ENCODE measurements around the gene TPPP2. TPM values are rescaled to one million over a fixed set of nuclear protein-coding genes. Genes with fewer than 3 reads are reported as not detected.

The TPPP2 gene
- total and polyA plus RNA-seq, 10 of the 15 experiments (the other 5 are each of a cell fraction or from before 2014, with no cell fraction given), result not detected

DNA sequence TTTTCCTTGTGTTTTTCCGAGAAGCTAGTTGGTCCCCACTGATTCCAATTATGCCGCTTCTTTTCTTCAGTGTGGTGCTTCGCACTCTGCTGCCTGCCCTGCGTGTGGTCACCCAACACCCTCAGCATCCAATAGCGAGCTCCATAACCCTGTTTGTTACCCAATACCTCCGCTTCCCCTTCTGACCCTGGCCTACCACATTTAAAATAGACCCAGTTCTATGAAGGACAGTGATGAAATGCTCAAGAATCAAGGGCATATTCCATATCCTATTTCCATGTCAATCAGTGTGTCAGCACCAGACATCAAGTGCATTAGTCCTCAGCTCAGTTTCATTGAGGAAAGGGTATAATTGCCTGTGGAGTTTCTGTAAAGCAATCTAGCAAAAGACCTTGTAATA is 14.7 kb upstream of the TPPP2 start (continued):
- TF ChIP-seq, protein P1, sequence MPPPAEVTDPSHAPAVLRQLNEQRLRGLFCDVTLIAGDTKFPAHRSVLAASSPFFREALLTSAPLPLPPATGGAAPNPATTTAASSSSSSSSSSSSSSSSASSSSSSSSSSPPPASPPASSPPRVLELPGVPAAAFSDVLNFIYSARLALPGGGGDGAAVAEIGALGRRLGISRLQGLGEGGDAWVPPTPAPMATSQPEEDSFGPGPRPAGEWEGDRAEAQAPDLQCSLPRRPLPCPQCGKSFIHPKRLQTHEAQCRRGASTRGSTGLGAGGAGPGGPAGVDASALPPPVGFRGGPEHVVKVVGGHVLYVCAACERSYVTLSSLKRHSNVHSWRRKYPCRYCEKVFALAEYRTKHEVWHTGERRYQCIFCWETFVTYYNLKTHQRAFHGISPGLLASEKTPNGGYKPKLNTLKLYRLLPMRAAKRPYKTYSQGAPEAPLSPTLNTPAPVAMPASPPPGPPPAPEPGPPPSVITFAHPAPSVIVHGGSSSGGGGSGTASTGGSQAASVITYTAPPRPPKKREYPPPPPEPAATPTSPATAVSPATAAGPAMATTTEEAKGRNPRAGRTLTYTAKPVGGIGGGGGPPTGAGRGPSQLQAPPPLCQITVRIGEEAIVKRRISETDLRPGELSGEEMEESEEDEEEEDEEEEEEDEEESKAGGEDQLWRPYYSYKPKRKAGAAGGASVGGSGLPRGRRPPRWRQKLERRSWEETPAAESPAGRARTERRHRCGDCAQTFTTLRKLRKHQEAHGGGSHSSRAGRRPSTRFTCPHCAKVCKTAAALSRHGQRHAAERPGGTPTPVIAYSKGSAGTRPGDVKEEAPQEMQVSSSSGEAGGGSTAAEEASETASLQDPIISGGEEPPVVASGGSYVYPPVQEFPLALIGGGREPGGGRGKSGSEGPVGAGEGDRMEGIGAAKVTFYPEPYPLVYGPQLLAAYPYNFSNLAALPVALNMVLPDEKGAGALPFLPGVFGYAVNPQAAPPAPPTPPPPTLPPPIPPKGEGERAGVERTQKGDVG (CRISPR knock-in tag; IDR thresholded peaks at IDR 0.05), result no peak
- TF ChIP-seq SMAD1 (IDR thresholded peaks at IDR 0.05; ENCODE audit: low read depth, partially characterized antibody), result no peak
- no peak for TF ChIP-seq TARDBP (IDR thresholded peaks at IDR 0.05; ENCODE audit: borderline replicate concordance)
- no peak for TF ChIP-seq RBBP5 (conservative IDR thresholded peaks at IDR 0.05)
- no peak for TF ChIP-seq NR2C1 (IDR thresholded peaks at IDR 0.05)

DNA sequence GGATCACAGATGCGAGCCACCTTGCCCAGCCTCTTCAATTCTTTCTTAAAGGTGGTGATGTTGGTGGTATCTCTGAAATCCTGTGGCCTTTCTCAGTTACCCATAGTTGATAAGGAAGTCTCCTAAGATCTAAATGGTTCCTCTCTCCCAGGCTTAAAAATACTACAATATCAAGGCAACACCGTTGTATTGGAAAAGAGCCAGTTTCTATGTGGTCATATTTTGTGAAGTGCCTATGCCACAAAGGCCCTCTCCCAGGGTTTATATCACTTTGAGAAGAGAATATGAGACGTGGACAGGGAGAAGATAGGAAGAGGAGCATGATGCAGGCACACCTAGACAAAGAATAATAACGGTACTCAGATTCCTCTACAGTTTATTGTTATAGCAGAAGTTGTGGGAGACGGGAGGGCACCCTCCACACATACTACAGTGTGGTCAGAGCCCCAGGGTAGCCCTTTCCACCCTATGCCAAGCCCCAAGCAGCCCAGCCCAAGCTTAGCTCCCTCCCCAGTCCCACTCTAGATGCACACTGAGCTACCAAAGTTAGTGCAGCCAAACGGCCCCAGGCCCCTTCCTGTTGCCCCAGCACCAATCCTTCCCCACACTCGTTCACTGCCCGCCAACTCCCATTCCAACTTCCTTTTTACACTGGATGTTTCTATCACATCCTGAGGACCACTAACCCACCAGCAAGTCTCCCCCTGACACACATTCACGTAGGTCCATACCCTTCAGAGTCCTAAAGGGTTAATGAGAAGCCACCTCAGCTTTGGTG is 13.4 kb upstream of the TPPP2 start:
- TF ChIP-seq MTA3 (IDR thresholded peaks at IDR 0.05; ENCODE audit: borderline replicate concordance, low read length) (no peak), KLF5 (IDR thresholded peaks at IDR 0.05; ENCODE audit: partially characterized antibody) (no peak), SMAD5 (IDR thresholded peaks at IDR 0.05; ENCODE audit: low read depth) (no peak)
- TF ChIP-seq, protein P2, sequence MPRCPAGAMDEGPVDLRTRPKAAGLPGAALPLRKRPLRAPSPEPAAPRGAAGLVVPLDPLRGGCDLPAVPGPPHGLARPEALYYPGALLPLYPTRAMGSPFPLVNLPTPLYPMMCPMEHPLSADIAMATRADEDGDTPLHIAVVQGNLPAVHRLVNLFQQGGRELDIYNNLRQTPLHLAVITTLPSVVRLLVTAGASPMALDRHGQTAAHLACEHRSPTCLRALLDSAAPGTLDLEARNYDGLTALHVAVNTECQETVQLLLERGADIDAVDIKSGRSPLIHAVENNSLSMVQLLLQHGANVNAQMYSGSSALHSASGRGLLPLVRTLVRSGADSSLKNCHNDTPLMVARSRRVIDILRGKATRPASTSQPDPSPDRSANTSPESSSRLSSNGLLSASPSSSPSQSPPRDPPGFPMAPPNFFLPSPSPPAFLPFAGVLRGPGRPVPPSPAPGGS (IDR thresholded peaks at IDR 0.05; ENCODE audit: borderline replicate concordance, insufficient read depth, low read depth, low read length, poor library complexity, severe bottlenecking), result no peak
- TF ChIP-seq, protein P3, sequence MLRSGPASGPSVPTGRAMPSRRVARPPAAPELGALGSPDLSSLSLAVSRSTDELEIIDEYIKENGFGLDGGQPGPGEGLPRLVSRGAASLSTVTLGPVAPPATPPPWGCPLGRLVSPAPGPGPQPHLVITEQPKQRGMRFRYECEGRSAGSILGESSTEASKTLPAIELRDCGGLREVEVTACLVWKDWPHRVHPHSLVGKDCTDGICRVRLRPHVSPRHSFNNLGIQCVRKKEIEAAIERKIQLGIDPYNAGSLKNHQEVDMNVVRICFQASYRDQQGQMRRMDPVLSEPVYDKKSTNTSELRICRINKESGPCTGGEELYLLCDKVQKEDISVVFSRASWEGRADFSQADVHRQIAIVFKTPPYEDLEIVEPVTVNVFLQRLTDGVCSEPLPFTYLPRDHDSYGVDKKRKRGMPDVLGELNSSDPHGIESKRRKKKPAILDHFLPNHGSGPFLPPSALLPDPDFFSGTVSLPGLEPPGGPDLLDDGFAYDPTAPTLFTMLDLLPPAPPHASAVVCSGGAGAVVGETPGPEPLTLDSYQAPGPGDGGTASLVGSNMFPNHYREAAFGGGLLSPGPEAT (IDR thresholded peaks at IDR 0.05; ENCODE audit: low read depth), result no peak
- H2AFZ ChIP-seq (ENCODE audit: control insufficient read depth, low read depth, low read length), result no peak overlapping the region
- H4K20me1 ChIP-seq (ENCODE audit: control insufficient read depth, insufficient read depth), result no peaks in the 10 kb centered on the region
- peaks cover 0 to 5% of the 10 kb centered on the region in 2 experiments; a peak in 2 of 4 replicates for H3K27me3 ChIP-seq (replicated peaks in 1 of 2; ENCODE audit: control insufficient read depth in 2 of 2, insufficient read depth in 2 of 2, low read length in 1 of 2)
- in situ Hi-C loops (cut with MboI), result loop anchor here (5.0 kb wide), 1 partner anchor 86 kb away; the partner anchor contains the start of gene TMEM253
- ChIA-PET CTCF (interaction anchor here (1.1 to 10.7 kb wide), 7 partner anchors 12 to 94 kb away, joined by 4 to 253 read pairs (median 62); partner anchors contain the start of genes RNASE7 and TMEM253), POLR2A (interaction anchor here (0.6 to 2.2 kb wide), 2 partner anchors 57 to 78 kb away, joined by 7 to 9 read pairs; no protein-coding TSS in a partner anchor), SMC1A (ENCODE audit: uncharacterized antibody, unreplicated experiment) (interaction anchor here (1.3 to 5.6 kb wide), 5 partner anchors 23 to 88 kb away, joined by 3 to 99 read pairs (median 17); partner anchors contain the start of gene TMEM253), RAD21 (ENCODE audit: unreplicated experiment) (interaction anchor here (2.6 to 3.5 kb wide), 2 partner anchors 50 to 76 kb away, joined by 26 to 36 read pairs; no protein-coding TSS in a partner anchor)
- no peak for ATAC-seq
- H3K79me2 ChIP-seq (ENCODE audit: control insufficient read depth, insufficient read depth, low read length), result no peaks in the 10 kb centered on the region
- DNase-seq (ENCODE audit: low read depth, low spot score), result no peak
- no peaks in the 10 kb centered on the region for H3K9me3 ChIP-seq (replicated peaks; ENCODE audit: control insufficient read depth, insufficient read depth, low read length)
- no peaks in the 10 kb centered on the region for H3K4me1 ChIP-seq (ENCODE audit: control insufficient read depth, insufficient read depth, low read length)
- FAIRE-seq, result no peak
- no peak overlapping the region for H3K9ac ChIP-seq (ENCODE audit: control insufficient read depth, insufficient read depth, low read length)
- intact Hi-C loops (cut with micrococcal nuclease; ENCODE audit: unreplicated experiment), result no loop called here
- no peaks in the 10 kb centered on the region for H3K36me3 ChIP-seq (ENCODE audit: control insufficient read depth in 2 of 2, insufficient read depth in 2 of 2, low read length in 1 of 2)
- H3K27ac ChIP-seq (ENCODE audit: control insufficient read depth, insufficient read depth), result no peak overlapping the region
- H3K4me2 ChIP-seq (ENCODE audit: control insufficient read depth, insufficient read depth), result no peak overlapping the region
- no peak overlapping the region for H3K4me3 ChIP-seq
- 10% methylated on average over 9 of the region's 9 CpGs for WGBS (ENCODE audit: insufficient coverage, insufficient replicate concordance, low lambda C conversion rate, missing lambda C conversion rate)
- no TSS peak for BruUV-seq (replicated peaks)

Measured in GM12878 (cell line).